MCF 10A (cell line): ENCODE measurements around the gene ACTR1A. TPM values are rescaled to one million over a fixed set of nuclear protein-coding genes. Genes with fewer than 3 reads are reported as not detected.
A peak's percentile ranks its signal among the peaks of the same experiment; 100 is the strongest.

Source experiments
- BruUV-seq: library from RNA; stranded (reverse); fragments of 400-500 nt; replicated peaks from 2 replicates; lab custom pipeline; 2021; lab: Mats Ljungman, UMichigan
- CTCF ChIA-PET: fragments of 300-600 bp; sonication (Branson Sonifier 250); formaldehyde crosslinking; extraction: SDS; loops from one replicate; lab custom pipeline; 2021; ENCODE audit warnings: antibody characterized with exemption, inconsistent platforms; lab: Yijun Ruan, JAX
- POLR2A ChIA-PET: fragments of 300-600, 350-650 bp; sonication (Branson Sonifier 250); formaldehyde crosslinking; extraction: SDS; loops from one replicate; lab custom pipeline; 2020; ENCODE audit warnings: antibody characterized with exemption, inconsistent platforms; lab: Yijun Ruan, JAX
- DNase-seq: peaks from one replicate; pipeline ENCODE4 v3.0.0-alpha.2; 2018; ENCODE audit not compliant: unreplicated experiment
- H3K27ac Mint-ChIP-seq: one replicate; pipeline ENCODE4 v1.8.0; 2022; ENCODE audit warnings: mild to moderate bottlenecking, low read depth, mixed read lengths; ENCODE audit not compliant: unreplicated experiment
- H3K27me3 Mint-ChIP-seq: one replicate; pipeline ENCODE4 v1.8.0; 2022; ENCODE audit warnings: mixed read lengths; ENCODE audit not compliant: insufficient read depth, unreplicated experiment
- H3K36me3 Mint-ChIP-seq: one replicate; pipeline ENCODE4 v1.8.0; 2022; ENCODE audit warnings: mild to moderate bottlenecking, moderate library complexity, mixed read lengths; ENCODE audit not compliant: insufficient read depth, unreplicated experiment
- H3K4me1 Mint-ChIP-seq: one replicate; pipeline ENCODE4 v1.8.0; 2022; ENCODE audit warnings: mixed read lengths; ENCODE audit not compliant: insufficient read depth, unreplicated experiment
- H3K4me3 Mint-ChIP-seq: one replicate; pipeline ENCODE4 v1.8.0; 2022; ENCODE audit warnings: mild to moderate bottlenecking, moderate library complexity, mixed read lengths; ENCODE audit not compliant: unreplicated experiment
- H3K9me3 Mint-ChIP-seq: one replicate; pipeline ENCODE4 v1.8.0; 2022; ENCODE audit warnings: mixed read lengths; ENCODE audit not compliant: unreplicated experiment
- CTCF ChIP-seq: fragments of 200-600 bp; IDR thresholded peaks from one replicate; pipeline ENCODE4 v1.8.0; 2022; ENCODE audit warnings: antibody characterized with exemption, mild to moderate bottlenecking; ENCODE audit not compliant: unreplicated experiment
- intact Hi-C: fragments of 100-400 bp; cut with micrococcal nuclease; formaldehyde crosslinking; loops from 2 replicates; pipeline ENCODE4 v1.14.1; 2022
- total RNA-seq: library from RNA; stranded (reverse); gene quantifications from 2 replicates; pipeline ENCODE4 v1.2.3, GENCODE V29; 2022

Gene ACTR1A
- total RNA-seq, 1 experiment from 2014 or later = 60.1 TPM

GRCh38 chr10:102505462-102506115, 3.1 kb upstream of the ACTR1A start:
- Mint-ChIP-seq H3K9me3 (no peaks in the 10 kb centered on the region), H3K4me1 (peaks cover 7% of the 10 kb centered on the region), H3K4me3 (no peak overlapping the region), H3K27ac (no peak overlapping the region), H3K27me3 (no peaks in the 10 kb centered on the region), H3K36me3 (no peaks in the 10 kb centered on the region)
- no peak for TF ChIP-seq CTCF
- ChIA-PET POLR2A (interaction anchor here (0.7 to 4.9 kb wide), 8 partner anchors 12 to 208 kb away, joined by 3 to 51 read pairs (median 29); partner anchors contain the start of genes ARL3, C10orf95, SFXN2 and TRIM8), CTCF (interaction anchor here (0.5 to 8.1 kb wide), 6 partner anchors 12 to 280 kb away, joined by 3 to 69 read pairs (median 6); no protein-coding TSS in a partner anchor)
- intact Hi-C loops = no loop called here
- TSS peak; percentile 20 for BruUV-seq
- no peak for DNase-seq

GRCh38 chr10:102504976-102505300, 2.4 kb upstream of the ACTR1A start:
- ChIA-PET CTCF (interaction anchor here (0.5 to 8.1 kb wide), 12 partner anchors 13 to 397 kb away, joined by 3 to 69 read pairs (median 4); partner anchors contain the start of gene C10orf95), POLR2A (interaction anchor here (0.7 to 4.9 kb wide), 10 partner anchors 13 to 209 kb away, joined by 3 to 51 read pairs (median 18); partner anchors contain the start of genes ARL3, C10orf95, SFXN2 and TRIM8)
- Mint-ChIP-seq H3K4me3 (no peak overlapping the region), H3K27ac (peak overlapping the region; percentile 65), H3K27me3 (no peaks in the 10 kb centered on the region), H3K36me3 (peaks cover 1% of the 10 kb centered on the region), H3K9me3 (no peaks in the 10 kb centered on the region), H3K4me1 (peaks cover 7% of the 10 kb centered on the region)
- TF ChIP-seq CTCF = no peak
- no peak for DNase-seq
- intact Hi-C loops = no loop called here
- no TSS peak for BruUV-seq

GRCh38 chr10:102504179-102504975, 1.9 kb upstream of the ACTR1A start:
- Mint-ChIP-seq H3K4me3 (no peak overlapping the region), H3K4me1 (peaks cover 9% of the 10 kb centered on the region), H3K27ac (peak overlapping the region; percentile 65), H3K9me3 (no peaks in the 10 kb centered on the region), H3K36me3 (peaks cover 7% of the 10 kb centered on the region), H3K27me3 (no peaks in the 10 kb centered on the region)
- BruUV-seq = no TSS peak
- ChIA-PET POLR2A (interaction anchor here (0.6 to 4.9 kb wide), 16 partner anchors 13 to 1507 kb away, joined by 3 to 51 read pairs (median 8); partner anchors contain the start of genes ARL3, C10orf95, FBXL15 and NFKB2), CTCF (interaction anchor here (0.5 to 8.1 kb wide), 14 partner anchors 9 to 410 kb away, joined by 3 to 69 read pairs (median 3); partner anchors contain the start of gene C10orf95)
- no peak for TF ChIP-seq CTCF
- intact Hi-C loops = no loop called here
- DNase-seq = no peak
